ENCODE measurements around the gene NRBF2.
"Not testable (repeated sequence)": the region's sequence is repeated elsewhere in the genome, so short reads cannot be mapped to it uniquely, and the experiment has no call there.

GRCh38 chr10:63153868-63154545, 20.9 kb downstream of the NRBF2 start:
- TF ChIP-seq, protein P1, sequence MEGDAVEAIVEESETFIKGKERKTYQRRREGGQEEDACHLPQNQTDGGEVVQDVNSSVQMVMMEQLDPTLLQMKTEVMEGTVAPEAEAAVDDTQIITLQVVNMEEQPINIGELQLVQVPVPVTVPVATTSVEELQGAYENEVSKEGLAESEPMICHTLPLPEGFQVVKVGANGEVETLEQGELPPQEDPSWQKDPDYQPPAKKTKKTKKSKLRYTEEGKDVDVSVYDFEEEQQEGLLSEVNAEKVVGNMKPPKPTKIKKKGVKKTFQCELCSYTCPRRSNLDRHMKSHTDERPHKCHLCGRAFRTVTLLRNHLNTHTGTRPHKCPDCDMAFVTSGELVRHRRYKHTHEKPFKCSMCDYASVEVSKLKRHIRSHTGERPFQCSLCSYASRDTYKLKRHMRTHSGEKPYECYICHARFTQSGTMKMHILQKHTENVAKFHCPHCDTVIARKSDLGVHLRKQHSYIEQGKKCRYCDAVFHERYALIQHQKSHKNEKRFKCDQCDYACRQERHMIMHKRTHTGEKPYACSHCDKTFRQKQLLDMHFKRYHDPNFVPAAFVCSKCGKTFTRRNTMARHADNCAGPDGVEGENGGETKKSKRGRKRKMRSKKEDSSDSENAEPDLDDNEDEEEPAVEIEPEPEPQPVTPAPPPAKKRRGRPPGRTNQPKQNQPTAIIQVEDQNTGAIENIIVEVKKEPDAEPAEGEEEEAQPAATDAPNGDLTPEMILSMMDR (IDR thresholded peaks at IDR 0.05; ENCODE audit: low read length) = not testable (repeated sequence)
- TF ChIP-seq EZH2phosphoT487 (IDR thresholded peaks at IDR 0.05; ENCODE audit: low read length); EZH2 (optimal IDR thresholded peaks at IDR 0.05; ENCODE audit: low read depth, low read length): not testable (repeated sequence)

All from MM.1S (cell line).